ENCODE results near the gene RSU1. TPM values are rescaled to one million over a fixed set of nuclear protein-coding genes. Genes with fewer than 3 reads are reported as not detected.

RSU1 gene
- total RNA-seq, 1 donor from 2014 or later = 77.8 TPM

DNA sequence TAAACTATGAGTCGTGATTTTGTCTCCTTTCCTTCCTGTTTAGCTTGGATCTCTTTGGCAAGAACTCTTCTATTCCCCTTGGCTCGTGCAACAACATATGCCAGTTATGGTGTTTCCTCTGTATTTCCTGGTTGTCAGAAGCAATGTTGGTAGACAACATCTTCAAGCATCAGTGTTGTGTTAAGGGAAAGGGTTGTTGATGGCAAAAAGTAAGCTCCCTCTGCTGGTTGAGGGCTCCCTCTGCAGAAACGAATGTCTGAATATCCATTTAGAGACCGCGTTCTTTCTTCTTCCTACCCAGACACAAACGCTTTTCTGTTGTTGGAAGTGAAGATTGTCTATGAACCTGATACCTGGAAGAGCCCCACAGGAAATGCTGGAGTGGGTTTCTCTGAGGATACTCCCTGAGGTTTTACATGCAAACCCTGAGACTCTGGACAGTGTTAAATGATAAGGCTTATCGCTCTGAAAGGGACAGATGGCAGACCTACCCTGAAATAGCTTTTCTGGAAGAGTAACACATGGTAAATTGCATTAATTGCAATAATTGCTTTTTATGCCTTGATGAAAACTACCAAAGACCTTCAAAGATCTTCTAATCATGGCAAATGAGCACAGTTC lies 272.0 kb downstream of the RSU1 start:
- Histone ChIP-seq H3K9me3 (no peaks in the 10 kb centered on the region), H3K4me1 (no peaks in the 10 kb centered on the region), H3K27me3 (no peaks in the 10 kb centered on the region), H3K36me3 (no peaks in the 10 kb centered on the region), H3K4me3 (no peak overlapping the region), H3K27ac (no peak overlapping the region)
- TF ChIP-seq, protein P1, sequence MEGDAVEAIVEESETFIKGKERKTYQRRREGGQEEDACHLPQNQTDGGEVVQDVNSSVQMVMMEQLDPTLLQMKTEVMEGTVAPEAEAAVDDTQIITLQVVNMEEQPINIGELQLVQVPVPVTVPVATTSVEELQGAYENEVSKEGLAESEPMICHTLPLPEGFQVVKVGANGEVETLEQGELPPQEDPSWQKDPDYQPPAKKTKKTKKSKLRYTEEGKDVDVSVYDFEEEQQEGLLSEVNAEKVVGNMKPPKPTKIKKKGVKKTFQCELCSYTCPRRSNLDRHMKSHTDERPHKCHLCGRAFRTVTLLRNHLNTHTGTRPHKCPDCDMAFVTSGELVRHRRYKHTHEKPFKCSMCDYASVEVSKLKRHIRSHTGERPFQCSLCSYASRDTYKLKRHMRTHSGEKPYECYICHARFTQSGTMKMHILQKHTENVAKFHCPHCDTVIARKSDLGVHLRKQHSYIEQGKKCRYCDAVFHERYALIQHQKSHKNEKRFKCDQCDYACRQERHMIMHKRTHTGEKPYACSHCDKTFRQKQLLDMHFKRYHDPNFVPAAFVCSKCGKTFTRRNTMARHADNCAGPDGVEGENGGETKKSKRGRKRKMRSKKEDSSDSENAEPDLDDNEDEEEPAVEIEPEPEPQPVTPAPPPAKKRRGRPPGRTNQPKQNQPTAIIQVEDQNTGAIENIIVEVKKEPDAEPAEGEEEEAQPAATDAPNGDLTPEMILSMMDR (IDR thresholded peaks at IDR 0.05) = peak; percentile 50
- DNase-seq (no peak), ATAC-seq (peak; percentile 39)
- intact Hi-C loops (cut with DNase I) = no loop called here

DNA sequence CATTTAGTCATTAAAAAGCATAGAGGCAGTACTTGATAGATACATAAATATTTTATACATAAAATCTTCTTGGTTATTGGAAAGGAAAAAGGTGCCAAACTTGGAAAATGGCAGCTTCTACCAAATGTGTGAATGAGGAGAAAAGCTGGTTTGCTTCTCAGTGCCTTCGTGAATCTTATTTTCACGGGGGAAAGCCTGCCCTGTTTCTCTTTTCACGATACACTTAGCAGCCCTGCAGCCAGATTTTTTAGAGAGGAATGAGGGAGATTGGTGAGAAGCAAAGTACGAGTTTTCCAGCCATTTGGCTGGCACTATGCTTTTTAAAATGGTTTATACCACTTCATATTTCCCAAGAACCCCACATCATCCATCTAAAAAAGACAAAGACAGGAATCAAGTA lies 272.6 kb downstream of the RSU1 start:
- no peak for DNase-seq
- no peak overlapping the region for H3K4me3 ChIP-seq
- H3K4me1 ChIP-seq = no peaks in the 10 kb centered on the region
- no peak overlapping the region for H3K27ac ChIP-seq
- TF ChIP-seq, protein P1 (IDR thresholded peaks at IDR 0.05) = no peak
- intact Hi-C loops (cut with DNase I) = no loop called here
- no peak for ATAC-seq
- H3K36me3 ChIP-seq = no peaks in the 10 kb centered on the region
- no peaks in the 10 kb centered on the region for H3K27me3 ChIP-seq
- H3K9me3 ChIP-seq = no peaks in the 10 kb centered on the region

DNA sequence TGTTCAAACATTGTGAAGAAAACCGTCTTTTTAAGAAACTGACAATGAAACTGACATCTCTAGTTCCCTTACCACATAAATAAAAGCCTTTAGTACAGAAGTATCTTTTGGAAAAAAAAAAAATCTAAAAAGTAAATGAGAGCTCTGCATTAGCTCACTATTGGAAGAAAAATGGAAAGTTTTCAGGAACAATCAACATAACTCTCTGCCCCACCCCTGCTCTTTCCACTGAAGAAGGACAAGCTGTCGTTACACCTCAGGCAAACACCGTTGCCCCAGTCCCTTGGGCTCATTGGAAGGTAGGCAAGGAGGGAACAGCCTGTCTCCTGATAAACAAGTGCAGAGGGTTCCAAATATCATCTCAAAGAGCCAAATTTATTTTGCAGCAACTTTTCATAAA lies 273.1 kb downstream of the RSU1 start:
- intact Hi-C loops (cut with DNase I) = no loop called here
- no peak overlapping the region for H3K4me3 ChIP-seq
- H3K9me3 ChIP-seq = no peaks in the 10 kb centered on the region
- ATAC-seq = no peak
- TF ChIP-seq, protein P1 (IDR thresholded peaks at IDR 0.05) = no peak
- H3K27me3 ChIP-seq = no peaks in the 10 kb centered on the region
- DNase-seq = no peak
- H3K36me3 ChIP-seq = no peaks in the 10 kb centered on the region
- H3K27ac ChIP-seq = no peak overlapping the region
- H3K4me1 ChIP-seq = no peaks in the 10 kb centered on the region

All from upper lobe of right lung (tissue), 1 donor.